ENCODE measurements around the gene GRIN2D.
"Not testable (repeated sequence)": the region's sequence is repeated elsewhere in the genome, so short reads cannot be mapped to it uniquely, and the experiment has no call there.

The GRIN2D gene

DNA sequence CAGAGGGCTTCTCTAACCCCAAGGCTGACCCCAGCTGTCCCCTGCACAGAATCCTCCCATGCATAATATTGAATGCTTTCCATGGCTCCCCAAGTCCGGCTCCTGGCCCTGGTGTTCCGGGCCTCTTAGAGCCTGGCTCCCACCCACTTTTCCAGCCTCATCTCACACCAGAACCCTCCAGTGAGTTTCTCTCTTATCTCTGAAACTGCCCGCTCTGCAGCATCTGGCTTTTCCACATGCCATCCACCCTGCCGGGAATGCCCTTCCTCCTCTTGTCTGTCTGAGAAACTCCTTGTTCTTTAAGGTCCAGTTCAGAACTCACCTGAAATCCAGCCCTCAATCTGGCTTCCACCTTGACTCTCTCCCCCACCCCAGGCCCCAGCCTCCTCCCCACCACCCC, 22.5 kb upstream of the GRIN2D start:
- H3K4me3 ChIP-seq (ENCODE audit: low read depth, low read length): no peak overlapping the region

DNA sequence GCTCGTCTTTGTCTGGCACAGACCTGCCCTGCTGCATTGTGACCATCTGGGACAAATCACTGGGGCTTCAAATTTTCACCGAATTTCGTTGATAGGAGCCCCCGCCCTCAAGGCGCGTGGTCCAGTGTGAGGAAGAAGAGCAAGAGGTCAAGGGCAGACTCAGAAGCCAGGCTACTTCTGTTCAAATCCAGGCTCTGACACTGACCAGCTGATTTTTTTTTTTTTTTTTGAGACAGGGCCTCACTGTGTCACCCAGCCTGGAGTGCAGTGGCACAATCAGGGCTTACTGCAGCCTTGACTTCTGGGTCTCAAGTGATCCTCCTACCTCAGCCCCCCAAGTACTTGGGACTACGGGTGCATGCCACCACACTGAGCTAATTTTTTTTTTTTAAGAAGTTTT, 22.1 kb upstream of the GRIN2D start:
- TF ChIP-seq, protein P1, sequence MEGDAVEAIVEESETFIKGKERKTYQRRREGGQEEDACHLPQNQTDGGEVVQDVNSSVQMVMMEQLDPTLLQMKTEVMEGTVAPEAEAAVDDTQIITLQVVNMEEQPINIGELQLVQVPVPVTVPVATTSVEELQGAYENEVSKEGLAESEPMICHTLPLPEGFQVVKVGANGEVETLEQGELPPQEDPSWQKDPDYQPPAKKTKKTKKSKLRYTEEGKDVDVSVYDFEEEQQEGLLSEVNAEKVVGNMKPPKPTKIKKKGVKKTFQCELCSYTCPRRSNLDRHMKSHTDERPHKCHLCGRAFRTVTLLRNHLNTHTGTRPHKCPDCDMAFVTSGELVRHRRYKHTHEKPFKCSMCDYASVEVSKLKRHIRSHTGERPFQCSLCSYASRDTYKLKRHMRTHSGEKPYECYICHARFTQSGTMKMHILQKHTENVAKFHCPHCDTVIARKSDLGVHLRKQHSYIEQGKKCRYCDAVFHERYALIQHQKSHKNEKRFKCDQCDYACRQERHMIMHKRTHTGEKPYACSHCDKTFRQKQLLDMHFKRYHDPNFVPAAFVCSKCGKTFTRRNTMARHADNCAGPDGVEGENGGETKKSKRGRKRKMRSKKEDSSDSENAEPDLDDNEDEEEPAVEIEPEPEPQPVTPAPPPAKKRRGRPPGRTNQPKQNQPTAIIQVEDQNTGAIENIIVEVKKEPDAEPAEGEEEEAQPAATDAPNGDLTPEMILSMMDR (IDR thresholded peaks at IDR 0.05; ENCODE audit: borderline replicate concordance, insufficient read depth, low read depth, low read length): no peak

More for the DNA sequence above, 22.5 kb upstream of the GRIN2D start:
- TF ChIP-seq, protein P1 (IDR thresholded peaks at IDR 0.05; ENCODE audit: borderline replicate concordance, insufficient read depth, low read depth, low read length): no peak

DNA sequence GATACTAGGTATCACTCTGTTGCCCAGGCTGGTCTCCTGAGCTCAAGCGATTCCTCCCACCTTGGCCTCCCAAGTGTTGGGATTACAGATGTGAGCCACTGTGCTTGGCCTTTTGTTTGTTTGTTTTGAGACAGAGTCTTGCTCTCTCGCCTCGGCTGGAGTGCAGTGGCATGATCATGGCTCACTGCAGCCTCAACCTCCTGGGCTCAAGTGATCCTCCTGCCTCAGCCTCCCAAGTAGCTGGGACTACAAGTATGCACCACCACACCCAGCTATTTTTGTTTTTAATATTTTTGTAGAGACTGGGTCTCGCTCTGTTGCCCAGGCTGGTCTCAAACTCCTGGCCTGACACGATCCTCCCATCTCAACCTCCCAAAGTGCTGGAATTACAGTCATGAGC, 21.7 kb upstream of the GRIN2D start:
- H3K4me3 ChIP-seq (ENCODE audit: low read depth, low read length): not testable (repeated sequence)

More for the DNA sequence above, 22.1 kb upstream of the GRIN2D start:
- H3K4me3 ChIP-seq (ENCODE audit: low read depth, low read length): no peak overlapping the region

DNA sequence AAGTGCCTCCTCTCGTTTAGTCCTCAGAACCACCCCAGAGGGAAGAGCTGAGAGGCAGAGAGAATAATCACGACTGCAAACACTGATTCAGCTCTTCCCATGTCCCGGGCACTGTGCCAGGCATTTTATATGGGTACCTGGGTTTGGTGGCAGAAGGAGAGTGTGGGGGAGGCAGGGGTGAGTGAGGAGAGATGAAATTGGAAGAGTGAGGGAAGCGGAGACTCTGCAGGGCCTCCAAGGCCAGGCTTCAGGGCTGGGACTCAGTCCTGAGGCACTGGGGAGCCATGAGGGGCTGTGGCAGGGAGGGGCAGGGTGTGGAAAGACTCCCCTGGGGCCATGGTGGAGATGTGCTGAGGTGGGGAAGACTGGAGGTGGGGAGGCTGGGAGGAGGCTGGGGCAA, 20.6 kb upstream of the GRIN2D start:
- H3K4me3 ChIP-seq (ENCODE audit: low read depth, low read length): no peak overlapping the region
- TF ChIP-seq, protein P1 (IDR thresholded peaks at IDR 0.05; ENCODE audit: borderline replicate concordance, insufficient read depth, low read depth, low read length): no peak

DNA sequence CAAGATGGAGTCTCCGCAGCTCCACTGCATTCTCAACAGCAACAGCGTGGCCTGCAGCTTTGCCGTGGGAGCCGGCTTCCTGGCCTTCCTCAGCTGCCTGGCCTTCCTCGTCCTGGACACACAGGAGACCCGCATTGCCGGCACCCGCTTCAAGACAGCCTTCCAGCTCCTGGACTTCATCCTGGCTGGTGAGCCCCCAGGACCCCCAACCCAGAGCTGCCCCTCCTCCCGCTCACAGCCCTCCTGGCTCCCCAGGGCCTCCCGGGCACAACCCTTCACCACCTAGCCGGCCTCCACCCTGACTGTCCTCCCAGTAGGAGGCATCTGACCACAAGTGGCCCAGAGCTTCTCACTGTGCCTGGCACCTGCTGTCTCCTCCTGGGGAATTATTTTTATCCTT, 19.9 kb upstream of the GRIN2D start:
- TF ChIP-seq, protein P1 (IDR thresholded peaks at IDR 0.05; ENCODE audit: borderline replicate concordance, insufficient read depth, low read depth, low read length): no peak
- no peak overlapping the region for H3K4me3 ChIP-seq (ENCODE audit: low read depth, low read length)

DNA sequence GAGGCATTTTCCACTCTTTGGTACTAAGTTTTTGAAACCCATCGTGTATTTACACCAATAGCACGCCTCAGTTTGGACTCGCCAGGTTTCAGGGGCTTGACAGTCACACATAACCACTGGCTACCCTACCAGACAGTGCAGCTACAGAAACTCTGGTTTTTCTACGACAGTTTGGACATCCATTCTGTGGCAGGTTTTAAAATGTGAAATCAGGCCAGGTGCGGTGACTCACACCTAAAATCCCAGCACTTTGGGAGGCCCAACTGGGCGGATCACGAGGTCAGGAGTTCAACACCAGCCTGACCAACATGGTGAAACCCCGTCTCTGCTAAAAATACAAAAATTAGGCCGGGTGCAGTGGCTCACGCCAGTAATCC, 15.3 kb upstream of the GRIN2D start:
- TF ChIP-seq, protein P1 (IDR thresholded peaks at IDR 0.05; ENCODE audit: borderline replicate concordance, insufficient read depth, low read depth, low read length): no peak

DNA sequence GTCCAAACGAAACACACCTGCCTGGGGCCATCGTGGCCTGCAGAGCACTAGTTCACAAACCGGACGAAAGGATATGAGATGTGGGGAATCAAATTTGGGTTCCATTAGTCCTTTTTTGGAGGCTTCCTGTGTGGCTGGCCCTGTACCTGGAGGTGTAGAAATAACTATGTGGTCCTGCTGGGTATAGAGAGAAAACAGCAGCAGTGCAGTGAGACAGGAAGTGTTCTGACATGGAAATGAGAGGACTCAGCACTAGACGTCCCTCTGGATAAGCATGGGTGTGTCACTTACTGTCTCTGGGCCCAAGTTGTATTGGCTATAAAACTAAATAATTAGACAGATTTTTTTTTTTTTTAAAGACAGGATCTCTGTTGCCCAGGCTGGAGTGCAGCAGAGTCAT, 14.4 kb upstream of the GRIN2D start:
- TF ChIP-seq, protein P1 (IDR thresholded peaks at IDR 0.05; ENCODE audit: borderline replicate concordance, insufficient read depth, low read depth, low read length): no peak
- no peak overlapping the region for H3K4me3 ChIP-seq (ENCODE audit: low read depth, low read length)

More for the DNA sequence above, 15.3 kb upstream of the GRIN2D start:
- no peak overlapping the region for H3K4me3 ChIP-seq (ENCODE audit: low read depth, low read length)
